Measurements from ENCODE around the gene CTSS.

CTSS gene

GRCh38 chr1:150696995-150697927 lies 68.3 kb downstream of the CTSS start, which contains the start of gene GOLPH3L:
Gene GOLPH3L, minus strand, starts transcription at chr1:150697154. Its CDS starts 2,316 bp downstream, at chr1:150694838.
- DNase-seq (ENCODE audit: low spot score), result peak; percentile 100

DNA sequence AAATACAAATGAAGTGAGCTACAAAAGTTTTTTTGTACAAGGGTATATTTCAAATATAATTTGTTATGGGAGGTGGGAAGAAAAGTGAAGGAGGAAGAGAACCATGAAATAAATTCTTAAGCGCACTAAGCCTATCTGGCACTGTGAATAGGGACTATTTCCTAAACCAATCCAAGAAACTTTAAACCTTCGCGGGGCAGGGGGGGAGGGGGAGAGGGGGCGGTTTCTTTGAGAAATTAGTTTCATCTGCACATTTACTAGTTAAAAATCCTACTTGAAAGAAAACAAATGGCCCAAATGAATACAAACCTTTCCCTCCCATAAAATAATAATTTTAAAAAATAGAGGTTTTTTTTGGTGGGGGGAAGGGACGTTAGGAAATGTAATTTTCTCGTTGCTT lies 69.0 kb downstream of the CTSS start:
- DNase-seq (ENCODE audit: low spot score), result peak; percentile 12

GRCh38 chr1:150696162-150696561 lies 69.4 kb downstream of the CTSS start:
- peak; percentile 3 for DNase-seq (ENCODE audit: low spot score)

- DNase-seq (ENCODE audit: low spot score), result no peak
Observed at GRCh38 chr1:150695561-150695960, 70.0 kb downstream of the CTSS start.

DNA sequence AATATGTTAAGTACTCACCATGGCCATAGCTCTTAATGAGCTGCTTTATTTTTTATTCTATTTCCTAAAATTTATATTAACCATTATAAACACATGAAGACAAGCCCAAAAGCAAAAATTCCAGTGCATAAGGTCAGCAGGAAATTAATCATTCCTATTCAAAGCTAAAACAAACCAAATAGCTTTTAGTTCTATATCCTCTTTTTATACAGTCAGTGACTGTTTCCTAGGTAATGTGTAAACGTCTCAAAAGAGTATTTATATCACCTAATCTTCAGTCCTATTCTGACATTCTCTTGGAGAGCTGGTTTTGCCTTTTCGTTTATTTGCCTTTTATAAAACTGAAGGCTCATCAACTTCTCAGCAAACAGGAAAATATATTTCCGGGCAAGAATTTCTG lies 72.9 kb downstream of the CTSS start:
- DNase-seq (ENCODE audit: low spot score), result no peak

DNA sequence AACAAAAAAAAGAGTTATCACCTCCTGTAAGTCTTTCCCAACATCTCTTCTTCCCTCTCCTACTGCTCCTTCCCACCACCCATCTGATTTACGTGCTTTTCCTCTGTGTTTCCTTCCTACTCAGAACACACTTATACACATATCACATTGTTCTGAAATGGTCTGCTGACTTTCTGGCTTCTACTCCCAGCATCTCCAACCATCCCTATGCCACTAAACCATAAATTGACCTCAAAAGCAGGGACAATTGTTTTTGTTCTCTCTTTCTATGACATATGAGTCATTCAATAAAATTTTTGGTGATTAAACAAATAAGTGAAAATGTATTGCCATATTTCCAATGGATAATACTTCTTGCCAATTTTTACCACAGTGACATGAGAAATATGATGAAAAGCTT lies 76.8 kb downstream of the CTSS start:
- no peak for DNase-seq (ENCODE audit: low spot score)

DNA sequence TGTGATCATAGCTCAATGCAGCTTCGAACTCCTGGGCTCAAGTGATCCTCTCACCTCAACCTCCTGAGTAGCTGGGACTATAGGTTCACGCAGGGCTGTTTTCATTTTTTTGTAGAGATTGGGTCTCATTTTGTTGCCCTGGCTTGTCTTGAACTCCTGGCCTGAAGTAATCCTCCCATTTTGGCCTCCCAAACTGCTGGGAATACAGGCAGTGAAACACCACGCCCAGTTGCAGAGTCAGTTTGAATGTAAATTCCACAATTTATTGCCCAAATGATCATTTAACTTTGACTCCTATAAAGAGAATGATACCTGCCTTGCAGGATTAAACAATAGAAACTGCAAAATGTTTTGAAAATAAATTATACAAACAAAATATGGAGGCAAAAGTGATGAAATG lies 79.3 kb downstream of the CTSS start:
- no peak for DNase-seq (ENCODE audit: low spot score)

- DNase-seq (ENCODE audit: low spot score), result no peak
Observed at GRCh38 chr1:150683914-150684313, 81.7 kb downstream of the CTSS start.

Data from cerebellar cortex (tissue), 1 donor.